HT-29 (cell line): ENCODE data around the gene ALB. TPM values are rescaled to one million over a fixed set of nuclear protein-coding genes. Genes with fewer than 3 reads are reported as not detected.

ENCODE experiments used
- DNase-seq: peaks from one replicate; pipeline ENCODE4 v3.0.0-alpha.2; 2015; ENCODE audit warnings: low spot score
- total RNA-seq: library from RNA; depleted of rRNA; stranded (reverse); fragments of >200 nt; shearing (Covaris generic); gene quantifications from 2 replicates; pipeline ENCODE4 v1.2.3, GENCODE V29; 2014

Gene ALB
- total RNA-seq, 1 experiment from 2014 or later = not detected

DNA sequence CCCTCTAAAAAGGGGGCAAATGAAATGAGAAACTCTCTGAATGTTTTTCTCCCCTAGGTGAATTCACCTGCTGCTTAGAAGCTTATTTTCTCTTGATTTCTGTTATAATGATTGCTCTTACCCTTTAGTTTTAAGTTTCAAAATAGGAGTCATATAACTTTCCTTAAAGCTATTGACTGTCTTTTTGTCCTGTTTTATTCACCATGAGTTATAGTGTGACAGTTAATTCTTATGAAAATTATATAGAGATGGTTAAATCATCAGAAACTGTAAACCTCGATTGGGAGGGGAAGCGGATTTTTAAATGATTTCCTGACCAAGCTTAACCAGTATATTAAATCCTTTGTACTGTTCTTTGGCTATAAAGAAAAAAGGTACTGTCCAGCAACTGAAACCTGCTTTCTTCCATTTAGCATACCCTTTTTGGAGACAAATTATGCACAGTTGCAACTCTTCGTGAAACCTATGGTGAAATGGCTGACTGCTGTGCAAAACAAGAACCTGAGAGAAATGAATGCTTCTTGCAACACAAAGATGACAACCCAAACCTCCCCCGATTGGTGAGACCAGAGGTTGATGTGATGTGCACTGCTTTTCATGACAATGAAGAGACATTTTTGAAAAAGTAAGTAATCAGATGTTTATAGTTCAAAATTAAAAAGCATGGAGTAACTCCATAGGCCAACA, 4.2 kb downstream of the ALB start:
- no peak for DNase-seq

DNA sequence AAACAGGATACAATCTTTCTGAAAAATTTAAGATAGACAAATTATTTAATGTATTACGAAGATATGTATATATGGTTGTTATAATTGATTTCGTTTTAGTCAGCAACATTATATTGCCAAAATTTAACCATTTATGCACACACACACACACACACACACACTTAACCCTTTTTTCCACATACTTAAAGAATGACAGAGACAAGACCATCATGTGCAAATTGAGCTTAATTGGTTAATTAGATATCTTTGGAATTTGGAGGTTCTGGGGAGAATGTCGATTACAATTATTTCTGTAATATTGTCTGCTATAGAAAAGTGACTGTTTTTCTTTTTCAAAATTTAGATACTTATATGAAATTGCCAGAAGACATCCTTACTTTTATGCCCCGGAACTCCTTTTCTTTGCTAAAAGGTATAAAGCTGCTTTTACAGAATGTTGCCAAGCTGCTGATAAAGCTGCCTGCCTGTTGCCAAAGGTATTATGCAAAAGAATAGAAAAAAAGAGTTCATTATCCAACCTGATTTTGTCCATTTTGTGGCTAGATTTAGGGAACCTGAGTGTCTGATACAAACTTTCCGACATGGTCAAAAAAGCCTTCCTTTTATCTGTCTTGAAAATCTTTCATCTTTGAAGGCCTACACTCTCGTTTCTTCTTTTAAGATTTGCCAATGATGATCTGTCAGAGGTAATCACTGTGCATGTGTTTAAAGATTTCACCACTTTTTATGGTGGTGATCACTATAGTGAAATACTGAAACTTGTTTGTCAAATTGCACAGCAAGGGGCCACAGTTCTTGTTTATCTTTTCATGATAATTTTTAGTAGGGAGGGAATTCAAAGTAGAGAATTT, 5.2 kb downstream of the ALB start:
- DNase-seq = no peak

DNA sequence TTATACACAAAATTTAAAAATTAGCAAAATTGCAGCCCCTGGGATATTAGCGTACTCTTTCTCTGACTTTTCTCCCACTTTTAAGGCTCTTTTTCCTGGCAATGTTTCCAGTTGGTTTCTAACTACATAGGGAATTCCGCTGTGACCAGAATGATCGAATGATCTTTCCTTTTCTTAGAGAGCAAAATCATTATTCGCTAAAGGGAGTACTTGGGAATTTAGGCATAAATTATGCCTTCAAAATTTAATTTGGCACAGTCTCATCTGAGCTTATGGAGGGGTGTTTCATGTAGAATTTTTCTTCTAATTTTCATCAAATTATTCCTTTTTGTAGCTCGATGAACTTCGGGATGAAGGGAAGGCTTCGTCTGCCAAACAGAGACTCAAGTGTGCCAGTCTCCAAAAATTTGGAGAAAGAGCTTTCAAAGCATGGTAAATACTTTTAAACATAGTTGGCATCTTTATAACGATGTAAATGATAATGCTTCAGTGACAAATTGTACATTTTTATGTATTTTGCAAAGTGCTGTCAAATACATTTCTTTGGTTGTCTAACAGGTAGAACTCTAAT, 6.0 kb downstream of the ALB start:
- DNase-seq = no peak

DNA sequence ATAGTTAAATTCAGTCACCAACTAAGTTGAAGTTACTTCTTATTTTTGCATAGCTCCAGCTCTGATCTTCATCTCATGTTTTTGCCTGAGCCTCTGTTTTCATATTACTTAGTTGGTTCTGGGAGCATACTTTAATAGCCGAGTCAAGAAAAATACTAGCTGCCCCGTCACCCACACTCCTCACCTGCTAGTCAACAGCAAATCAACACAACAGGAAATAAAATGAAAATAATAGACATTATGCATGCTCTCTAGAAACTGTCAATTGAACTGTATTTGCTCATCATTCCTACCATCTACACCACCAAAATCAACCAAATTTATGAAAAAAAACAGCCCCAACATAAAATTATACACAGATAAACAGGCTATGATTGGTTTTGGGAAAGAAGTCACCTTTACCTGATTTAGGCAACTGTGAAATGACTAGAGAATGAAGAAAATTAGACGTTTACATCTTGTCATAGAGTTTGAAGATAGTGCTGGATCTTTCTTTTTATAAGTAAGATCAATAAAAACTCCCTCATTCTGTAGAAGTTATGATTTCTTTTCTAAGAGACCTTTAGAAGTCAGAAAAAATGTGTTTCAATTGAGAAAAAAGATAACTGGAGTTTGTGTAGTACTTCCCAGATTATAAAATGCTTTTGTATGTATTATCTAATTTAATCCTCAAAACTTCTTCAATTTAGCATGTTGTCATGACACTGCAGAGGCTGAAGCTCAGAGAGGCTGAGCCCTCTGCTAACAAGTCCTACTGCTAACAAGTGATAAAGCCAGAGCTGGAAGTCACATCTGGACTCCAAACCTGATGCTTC, 7.0 kb downstream of the ALB start:
- DNase-seq = no peak

DNA sequence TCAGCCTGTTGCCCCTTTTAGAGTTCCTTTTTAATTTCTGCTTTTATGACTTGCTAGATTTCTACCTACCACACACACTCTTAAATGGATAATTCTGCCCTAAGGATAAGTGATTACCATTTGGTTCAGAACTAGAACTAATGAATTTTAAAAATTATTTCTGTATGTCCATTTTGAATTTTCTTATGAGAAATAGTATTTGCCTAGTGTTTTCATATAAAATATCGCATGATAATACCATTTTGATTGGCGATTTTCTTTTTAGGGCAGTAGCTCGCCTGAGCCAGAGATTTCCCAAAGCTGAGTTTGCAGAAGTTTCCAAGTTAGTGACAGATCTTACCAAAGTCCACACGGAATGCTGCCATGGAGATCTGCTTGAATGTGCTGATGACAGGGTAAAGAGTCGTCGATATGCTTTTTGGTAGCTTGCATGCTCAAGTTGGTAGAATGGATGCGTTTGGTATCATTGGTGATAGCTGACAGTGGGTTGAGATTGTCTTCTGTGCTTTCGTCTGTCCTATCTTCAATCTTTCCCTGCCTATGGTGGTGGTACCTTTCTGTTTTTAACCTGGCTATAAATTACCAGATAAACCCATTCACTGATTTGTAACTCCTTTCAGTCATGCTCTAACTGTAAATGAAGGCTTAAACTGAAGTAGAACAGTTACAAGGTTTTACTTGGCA, 7.8 kb downstream of the ALB start:
- DNase-seq = no peak

DNA sequence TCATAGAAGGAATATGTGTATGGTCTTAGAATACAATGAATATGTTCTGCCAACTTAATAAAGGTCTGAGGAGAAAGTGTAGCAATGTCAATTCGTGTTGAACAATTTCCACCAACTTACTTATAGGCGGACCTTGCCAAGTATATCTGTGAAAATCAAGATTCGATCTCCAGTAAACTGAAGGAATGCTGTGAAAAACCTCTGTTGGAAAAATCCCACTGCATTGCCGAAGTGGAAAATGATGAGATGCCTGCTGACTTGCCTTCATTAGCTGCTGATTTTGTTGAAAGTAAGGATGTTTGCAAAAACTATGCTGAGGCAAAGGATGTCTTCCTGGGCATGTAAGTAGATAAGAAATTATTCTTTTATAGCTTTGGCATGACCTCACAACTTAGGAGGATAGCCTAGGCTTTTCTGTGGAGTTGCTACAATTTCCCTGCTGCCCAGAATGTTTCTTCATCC, 9.2 kb downstream of the ALB start:
- DNase-seq = no peak

DNA sequence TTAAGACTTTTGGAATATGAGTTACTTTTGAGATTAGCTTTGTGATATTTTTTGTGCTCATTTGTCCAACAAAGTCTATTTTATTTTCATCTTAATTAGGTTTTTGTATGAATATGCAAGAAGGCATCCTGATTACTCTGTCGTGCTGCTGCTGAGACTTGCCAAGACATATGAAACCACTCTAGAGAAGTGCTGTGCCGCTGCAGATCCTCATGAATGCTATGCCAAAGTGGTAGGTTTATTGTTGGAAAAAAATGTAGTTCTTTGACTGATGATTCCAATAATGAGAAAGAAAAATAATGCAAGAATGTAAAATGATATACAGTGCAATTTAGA, 10.8 kb downstream of the ALB start:
- DNase-seq = no peak

DNA sequence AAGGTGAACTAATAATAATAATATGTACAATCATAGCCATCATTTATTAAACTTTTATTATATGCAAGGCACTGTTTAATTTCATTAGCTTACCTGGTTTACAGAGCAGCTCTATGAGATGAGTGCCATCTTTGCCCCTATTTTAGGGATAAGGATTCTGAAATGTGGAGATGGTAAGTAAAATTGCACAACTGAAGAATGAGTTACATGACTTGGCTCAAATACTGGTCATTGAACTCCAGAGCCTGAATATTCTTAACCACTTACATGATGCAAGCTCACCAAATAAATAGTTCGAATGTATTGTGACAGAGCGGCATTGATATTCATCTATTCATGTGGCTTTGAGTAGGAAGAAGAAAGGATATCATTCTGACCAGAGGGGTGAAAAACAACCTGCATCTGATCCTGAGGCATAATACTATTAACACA, 11.7 kb downstream of the ALB start:
- no peak for DNase-seq

DNA sequence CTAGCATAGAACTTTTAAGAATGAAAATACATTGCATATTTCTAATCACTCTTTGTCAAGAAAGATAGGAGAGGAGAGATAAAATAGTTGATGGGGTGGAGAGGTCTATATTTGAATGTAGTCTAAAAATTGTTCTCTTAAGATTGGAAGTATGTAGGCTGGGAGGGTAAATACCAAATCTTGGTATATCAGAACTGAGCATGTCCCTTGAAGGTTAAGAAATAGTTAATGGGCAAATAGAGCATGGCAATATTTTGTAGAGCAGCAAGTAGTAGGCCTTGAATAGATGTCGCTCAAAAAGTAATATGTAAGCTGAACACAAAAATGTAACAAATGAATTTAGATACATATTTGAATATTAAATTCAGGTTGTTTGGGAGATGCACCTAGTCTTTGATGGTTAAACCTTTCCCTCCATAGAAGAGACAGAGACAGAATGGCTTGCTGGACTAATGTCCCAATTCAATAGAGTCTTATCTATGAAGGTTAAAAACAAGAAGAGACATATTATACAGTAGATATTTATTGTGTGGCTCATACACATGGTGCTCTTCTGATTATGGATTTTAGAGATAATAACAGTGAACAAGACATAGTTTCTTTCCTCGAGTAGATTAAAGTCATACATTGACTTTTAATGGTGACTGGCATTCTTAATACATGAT, 12.5 kb downstream of the ALB start:
- DNase-seq = no peak

DNA sequence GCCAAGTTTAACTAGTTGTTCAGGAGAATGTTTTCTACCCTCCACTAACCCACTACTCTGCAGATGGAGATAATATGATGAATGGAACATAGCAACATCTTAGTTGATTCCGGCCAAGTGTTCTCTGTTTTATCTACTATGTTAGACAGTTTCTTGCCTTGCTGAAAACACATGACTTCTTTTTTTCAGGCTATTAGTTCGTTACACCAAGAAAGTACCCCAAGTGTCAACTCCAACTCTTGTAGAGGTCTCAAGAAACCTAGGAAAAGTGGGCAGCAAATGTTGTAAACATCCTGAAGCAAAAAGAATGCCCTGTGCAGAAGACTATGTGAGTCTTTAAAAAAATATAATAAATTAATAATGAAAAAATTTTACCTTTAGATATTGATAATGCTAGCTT, 13.3 kb downstream of the ALB start:
- DNase-seq = no peak

DNA sequence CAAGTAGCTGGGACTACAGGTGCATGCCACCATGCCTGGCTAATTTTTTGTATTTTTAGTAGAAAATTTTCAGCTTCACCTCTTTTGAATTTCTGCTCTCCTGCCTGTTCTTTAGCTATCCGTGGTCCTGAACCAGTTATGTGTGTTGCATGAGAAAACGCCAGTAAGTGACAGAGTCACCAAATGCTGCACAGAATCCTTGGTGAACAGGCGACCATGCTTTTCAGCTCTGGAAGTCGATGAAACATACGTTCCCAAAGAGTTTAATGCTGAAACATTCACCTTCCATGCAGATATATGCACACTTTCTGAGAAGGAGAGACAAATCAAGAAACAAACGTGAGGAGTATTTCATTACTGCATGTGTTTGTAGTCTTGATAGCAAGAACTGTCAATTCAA, 13.9 kb downstream of the ALB start:
- no peak for DNase-seq

DNA sequence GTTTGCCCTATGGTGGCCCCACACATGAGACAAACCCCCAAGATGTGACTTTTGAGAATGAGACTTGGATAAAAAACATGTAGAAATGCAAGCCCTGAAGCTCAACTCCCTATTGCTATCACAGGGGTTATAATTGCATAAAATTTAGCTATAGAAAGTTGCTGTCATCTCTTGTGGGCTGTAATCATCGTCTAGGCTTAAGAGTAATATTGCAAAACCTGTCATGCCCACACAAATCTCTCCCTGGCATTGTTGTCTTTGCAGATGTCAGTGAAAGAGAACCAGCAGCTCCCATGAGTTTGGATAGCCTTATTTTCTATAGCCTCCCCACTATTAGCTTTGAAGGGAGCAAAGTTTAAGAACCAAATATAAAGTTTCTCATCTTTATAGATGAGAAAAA, 14.6 kb downstream of the ALB start:
- no peak for DNase-seq

DNA sequence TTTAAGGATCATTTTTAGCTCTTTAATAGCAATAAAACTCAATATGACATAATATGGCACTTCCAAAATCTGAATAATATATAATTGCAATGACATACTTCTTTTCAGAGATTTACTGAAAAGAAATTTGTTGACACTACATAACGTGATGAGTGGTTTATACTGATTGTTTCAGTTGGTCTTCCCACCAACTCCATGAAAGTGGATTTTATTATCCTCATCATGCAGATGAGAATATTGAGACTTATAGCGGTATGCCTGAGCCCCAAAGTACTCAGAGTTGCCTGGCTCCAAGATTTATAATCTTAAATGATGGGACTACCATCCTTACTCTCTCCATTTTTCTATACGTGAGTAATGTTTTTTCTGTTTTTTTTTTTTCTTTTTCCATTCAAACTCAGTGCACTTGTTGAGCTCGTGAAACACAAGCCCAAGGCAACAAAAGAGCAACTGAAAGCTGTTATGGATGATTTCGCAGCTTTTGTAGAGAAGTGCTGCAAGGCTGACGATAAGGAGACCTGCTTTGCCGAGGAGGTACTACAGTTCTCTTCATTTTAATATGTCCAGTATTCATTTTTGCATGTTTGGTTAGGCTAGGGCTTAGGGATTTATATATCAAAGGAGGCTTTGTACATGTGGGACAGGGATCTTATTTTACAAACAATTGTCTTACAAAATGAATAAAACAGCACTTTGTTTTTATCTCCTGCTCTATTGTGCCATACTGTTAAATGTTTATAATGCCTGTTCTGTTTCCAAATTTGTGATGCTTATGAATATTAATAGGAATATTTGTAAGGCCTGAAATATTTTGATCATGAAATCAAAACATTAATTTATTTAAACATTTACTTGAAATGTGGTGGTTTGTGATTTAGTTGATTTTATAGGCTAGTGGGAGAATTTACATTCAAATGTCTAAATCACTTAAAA, 15.3 kb downstream of the ALB start:
- no peak for DNase-seq

DNA sequence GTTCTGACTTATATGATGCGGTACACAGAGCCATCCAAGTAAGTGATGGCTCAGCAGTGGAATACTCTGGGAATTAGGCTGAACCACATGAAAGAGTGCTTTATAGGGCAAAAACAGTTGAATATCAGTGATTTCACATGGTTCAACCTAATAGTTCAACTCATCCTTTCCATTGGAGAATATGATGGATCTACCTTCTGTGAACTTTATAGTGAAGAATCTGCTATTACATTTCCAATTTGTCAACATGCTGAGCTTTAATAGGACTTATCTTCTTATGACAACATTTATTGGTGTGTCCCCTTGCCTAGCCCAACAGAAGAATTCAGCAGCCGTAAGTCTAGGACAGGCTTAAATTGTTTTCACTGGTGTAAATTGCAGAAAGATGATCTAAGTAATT, 16.5 kb downstream of the ALB start:
- no peak for DNase-seq

DNA sequence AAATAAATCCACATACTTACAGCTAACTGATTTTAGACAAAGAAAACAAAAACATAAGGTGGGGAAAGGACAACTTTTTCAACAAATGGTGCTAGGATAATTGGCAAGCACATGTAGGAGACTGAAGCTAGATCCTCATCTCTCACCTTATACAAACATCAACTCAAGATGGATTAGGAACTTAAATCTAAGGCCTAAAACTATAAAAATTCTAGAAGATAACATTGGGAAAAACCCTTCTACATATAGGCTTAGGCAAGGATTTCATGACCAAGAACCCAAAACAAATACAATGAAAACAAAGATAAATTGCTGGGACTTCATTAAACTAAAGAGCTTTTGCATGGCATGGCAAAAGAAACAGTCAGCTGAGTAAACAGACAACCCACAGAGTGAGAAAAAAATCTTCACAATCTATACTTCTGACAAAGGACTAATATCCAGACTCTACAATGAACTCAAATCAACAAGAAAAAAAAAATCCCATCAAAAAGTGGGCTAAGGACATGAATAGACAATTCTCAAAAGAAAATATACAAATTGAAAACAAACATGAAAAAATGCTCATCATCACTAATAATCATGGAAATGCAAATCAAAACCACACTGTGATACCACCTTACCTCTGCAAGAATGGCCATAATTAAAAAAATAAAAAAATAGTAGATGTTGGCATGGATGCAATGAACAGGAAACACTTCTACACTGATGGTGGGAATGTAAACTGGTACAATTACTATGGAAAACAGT, 17.8 kb downstream of the ALB start:
- no peak for DNase-seq

DNA sequence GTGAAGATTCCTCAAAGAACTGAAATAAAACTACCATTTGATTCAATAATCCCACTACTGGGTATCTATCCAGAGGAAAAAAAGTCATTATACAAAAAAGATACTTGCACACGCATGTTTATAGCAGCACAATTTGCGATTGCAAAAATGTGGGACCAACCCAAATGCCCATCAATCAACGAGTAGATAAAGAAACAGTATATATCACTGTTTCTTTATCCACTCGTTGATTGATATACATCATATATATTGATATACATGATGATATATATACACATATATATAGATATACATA, 18.3 kb downstream of the ALB start:
- no peak for DNase-seq

DNA sequence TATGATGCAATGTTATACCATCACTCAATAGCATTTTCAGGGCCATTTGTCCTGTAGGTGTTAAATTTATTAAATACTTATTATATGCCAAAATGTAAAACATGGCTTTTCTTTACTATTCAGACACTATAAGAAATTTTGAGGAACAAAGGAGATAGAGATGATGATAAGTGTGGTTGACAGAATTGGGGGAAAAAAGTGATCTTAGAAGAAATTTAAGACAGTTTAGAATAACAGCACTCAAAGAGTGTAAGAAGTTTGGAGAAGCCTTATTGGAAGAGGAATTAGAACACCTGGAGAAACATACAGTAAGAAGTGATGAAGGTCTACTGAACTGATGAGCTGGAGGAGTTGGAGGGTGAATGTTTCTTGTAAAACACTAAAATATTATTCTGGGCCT, 19.1 kb downstream of the ALB start:
- DNase-seq = no peak

DNA sequence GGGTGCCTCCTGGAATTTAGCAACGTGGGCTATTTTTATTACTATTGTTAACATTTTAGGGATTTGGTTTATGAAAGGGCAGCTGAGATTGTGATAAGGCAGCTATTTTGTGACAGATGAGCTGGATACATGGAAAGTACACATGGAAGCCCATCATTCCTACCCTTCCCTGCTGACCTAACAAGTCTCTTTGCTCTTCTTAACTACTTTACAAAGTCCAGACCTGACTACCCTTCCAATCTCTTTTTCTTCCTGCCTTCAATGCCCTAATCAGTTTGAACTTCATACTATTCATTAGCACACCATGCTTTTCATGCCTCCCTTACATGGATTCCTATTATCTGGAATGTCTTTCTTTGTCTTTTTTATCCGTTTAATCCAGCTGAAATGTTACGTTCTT, 22.6 kb downstream of the ALB start:
- DNase-seq = no peak

DNA sequence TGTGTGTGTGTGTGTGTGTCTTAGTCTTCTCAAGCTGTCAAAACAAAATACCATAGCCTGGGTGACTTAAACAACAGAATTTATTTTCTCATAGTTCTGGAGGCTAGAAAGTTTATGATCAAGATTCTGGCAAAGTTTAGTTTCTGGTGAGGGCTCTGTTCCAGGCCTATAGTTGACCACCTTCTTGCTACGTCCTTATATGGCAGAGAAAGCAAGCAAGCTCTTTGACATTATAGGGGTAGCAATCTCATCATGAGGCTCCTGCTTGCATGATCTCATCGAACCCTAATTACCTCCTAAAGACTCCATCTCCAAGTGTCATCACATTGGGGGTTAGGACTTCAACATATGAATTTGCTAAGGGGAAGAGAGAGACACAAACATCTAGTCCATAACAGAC, 25.0 kb downstream of the ALB start:
- no peak for DNase-seq
